Measurements from ENCODE around the gene PRDM7.
"Not testable (repeated sequence)": the region's sequence is repeated elsewhere in the genome, so short reads cannot be mapped to it uniquely, and the experiment has no call there.

Gene PRDM7

GRCh38 chr16:90019543-90020259, 57.4 kb downstream of the PRDM7 start:
- DNase-seq = peak; percentile 46
- in situ Hi-C loops (cut with MboI; ENCODE audit: low pct_unique_long_range_greater_than_20kb, low sequenced_read_pairs) = no loop called here

- in situ Hi-C loops (cut with MboI; ENCODE audit: low pct_unique_long_range_greater_than_20kb, low sequenced_read_pairs) = no loop called here
- peak; percentile 21 for DNase-seq
Measured at GRCh38 chr16:90018652-90019542, 58.2 kb downstream of the PRDM7 start, which contains the start of gene DBNDD1. DBNDD1 (minus strand) TSS chr16:90019456; CDS start chr16:90019341, 115 bp downstream.

DNA sequence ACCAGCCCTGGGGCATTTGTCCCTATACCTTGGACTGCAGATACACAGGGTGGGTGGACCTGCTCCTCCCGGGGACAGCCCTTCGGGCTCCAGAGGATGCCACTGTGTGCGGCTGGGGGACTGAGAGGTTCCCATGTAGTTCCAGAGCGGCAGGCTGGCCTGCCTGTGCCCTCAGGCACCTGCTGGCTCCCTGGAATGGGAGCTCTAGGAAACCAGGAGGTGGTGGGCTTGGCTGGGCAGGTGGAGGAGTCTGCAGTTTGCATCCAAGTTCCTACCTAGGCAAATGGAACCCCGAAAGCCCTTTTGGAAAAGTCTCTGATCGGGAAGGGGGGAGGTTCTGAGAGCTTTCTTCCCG, 58.9 kb downstream of the PRDM7 start:
- DNase-seq = no peak
- in situ Hi-C loops (cut with MboI; ENCODE audit: low pct_unique_long_range_greater_than_20kb, low sequenced_read_pairs) = no loop called here

- no peak for DNase-seq
- in situ Hi-C loops (cut with MboI; ENCODE audit: low pct_unique_long_range_greater_than_20kb, low sequenced_read_pairs) = no loop called here
Measured at GRCh38 chr16:90016339-90016950, 60.7 kb downstream of the PRDM7 start.

GRCh38 chr16:90015586-90016338, 61.4 kb downstream of the PRDM7 start:
- DNase-seq = no peak
- in situ Hi-C loops (cut with MboI; ENCODE audit: low pct_unique_long_range_greater_than_20kb, low sequenced_read_pairs) = no loop called here

GRCh38 chr16:90012991-90013745, 64.0 kb downstream of the PRDM7 start:
- in situ Hi-C loops (cut with MboI; ENCODE audit: low pct_unique_long_range_greater_than_20kb, low sequenced_read_pairs) = no loop called here
- DNase-seq = no peak

DNA sequence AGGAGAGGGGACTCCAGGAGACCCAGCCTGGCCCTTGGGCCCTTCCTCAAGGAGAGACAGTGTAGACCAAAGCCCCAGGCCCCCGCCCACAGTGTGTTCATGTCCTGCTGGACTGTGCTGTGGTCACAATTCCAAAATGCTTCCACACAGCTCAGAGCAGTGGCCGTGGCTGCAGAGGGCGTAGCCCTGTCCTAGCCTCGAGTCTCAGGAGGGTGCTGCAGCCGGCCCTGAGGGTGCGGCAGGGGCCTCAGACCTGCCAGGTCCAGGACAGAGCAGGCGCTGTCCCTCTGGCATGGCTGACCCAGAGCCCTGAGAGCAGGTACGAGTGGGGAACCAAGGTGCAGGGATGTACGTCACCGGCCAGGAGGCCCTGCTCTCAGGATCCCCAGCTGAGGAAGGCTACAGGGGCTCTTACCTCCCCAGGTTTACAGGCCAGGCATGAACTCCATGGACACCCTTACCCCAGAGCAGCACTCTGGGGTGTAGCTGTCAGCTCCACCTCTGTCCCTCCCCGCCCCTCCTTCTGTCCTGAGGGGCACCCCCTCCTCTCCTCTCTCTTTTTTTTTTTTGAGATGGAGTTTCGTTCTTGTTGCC, 65.1 kb downstream of the PRDM7 start:
- no peak for DNase-seq
- in situ Hi-C loops (cut with MboI; ENCODE audit: low pct_unique_long_range_greater_than_20kb, low sequenced_read_pairs) = no loop called here

- DNase-seq = no peak
- in situ Hi-C loops (cut with MboI; ENCODE audit: low pct_unique_long_range_greater_than_20kb, low sequenced_read_pairs) = no loop called here
Measured at GRCh38 chr16:90011508-90011819, 65.7 kb downstream of the PRDM7 start.

GRCh38 chr16:90010676-90011507, 66.2 kb downstream of the PRDM7 start:
- no peak for DNase-seq
- in situ Hi-C loops (cut with MboI; ENCODE audit: low pct_unique_long_range_greater_than_20kb, low sequenced_read_pairs) = no loop called here

DNA sequence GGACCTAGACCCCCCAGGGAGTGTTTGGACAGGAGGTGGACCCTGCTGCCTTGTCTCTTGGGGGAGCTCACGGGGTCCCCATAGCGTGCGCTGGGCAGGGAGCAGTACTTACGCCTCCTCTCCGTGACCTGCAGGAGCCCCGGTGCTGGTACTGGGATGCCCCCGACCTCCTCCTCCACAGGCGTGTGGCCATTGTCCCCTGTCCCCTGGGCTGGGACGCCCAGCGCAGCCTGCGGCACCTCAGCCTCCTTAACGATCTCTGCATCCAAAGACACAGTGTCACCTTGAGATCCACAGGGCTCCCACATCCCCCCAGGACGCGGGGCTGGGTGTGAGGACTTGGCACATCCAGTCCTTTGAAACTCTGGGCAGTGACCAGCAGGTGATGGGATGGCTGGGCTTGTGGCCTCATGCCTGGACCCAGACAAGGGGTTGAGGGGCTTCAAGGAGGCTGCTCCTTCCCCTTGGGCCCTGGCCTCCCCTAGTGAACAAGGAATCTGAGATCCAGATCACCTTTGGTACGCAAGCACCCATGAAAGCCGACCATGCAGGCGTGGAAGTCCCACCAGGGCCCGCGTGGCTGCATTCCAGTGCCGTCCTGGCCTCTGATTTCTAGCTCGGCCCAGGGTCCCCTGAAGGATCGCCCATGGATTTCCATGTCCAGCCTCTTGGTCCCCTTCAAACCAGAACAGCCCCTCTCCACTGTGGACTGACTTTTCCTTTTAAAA, 67.8 kb downstream of the PRDM7 start:
- in situ Hi-C loops (cut with MboI; ENCODE audit: low pct_unique_long_range_greater_than_20kb, low sequenced_read_pairs) = no loop called here
- no peak for DNase-seq

- in situ Hi-C loops (cut with MboI; ENCODE audit: low pct_unique_long_range_greater_than_20kb, low sequenced_read_pairs) = no loop called here
- peak; percentile 88 for DNase-seq
Measured at GRCh38 chr16:90008708-90009145, 68.4 kb downstream of the PRDM7 start.

DNA sequence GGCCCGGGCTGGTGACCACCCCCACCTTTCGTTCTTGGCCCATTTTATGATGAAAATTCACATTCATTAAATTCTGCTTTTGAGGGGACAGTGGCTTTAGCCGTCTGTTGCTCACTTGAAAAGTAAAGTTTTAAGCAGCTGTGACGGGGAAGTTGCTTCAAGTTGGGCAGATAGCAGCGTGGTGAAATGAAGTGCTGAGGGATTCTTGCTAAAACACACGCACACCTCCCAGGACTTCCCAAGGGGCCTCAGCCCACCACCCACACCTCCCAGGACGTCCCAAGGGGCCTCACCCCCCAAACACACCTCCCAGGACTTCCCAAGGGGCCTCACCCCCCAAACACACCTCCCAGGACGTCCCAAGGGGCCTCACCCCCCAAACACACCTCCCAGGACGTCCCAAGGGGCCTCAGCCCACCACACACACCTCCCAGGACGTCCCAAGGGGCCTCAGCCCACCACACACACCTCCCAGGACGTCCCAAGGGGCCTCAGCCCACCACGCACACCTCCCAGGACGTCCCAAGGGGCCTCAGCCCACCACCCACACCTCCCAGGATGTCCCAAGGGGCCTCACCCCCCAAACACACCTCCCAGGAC, 69.4 kb downstream of the PRDM7 start:
- in situ Hi-C loops (cut with MboI; ENCODE audit: low pct_unique_long_range_greater_than_20kb, low sequenced_read_pairs); DNase-seq: not testable (repeated sequence)

DNA sequence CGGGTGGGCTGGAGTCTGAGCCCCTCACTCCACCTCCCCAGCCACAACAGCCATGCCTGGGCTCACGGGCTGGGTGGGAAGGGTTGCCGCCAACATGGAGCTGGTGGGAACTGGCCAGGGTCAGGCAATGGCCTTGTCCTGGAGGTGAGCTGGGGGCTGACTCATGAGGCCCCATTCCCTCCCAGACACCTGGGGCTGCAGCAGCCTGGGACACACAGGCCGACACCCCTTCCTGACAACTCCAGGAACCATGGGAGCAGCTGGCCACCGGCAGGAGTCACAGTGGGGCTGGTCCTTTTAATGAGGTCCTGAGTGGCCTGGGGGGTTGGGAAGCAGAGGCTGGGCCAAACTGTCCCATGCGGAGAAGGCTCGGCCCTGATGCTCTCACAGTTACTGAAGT, 70.1 kb downstream of the PRDM7 start:
- DNase-seq = no peak
- in situ Hi-C loops (cut with MboI; ENCODE audit: low pct_unique_long_range_greater_than_20kb, low sequenced_read_pairs) = no loop called here
